RPMI7951 (cell line): ENCODE data around the gene USH2A. TPM values are rescaled to one million over a fixed set of nuclear protein-coding genes. Genes with fewer than 3 reads are reported as not detected.

ENCODE experiments used
- DNase-seq: peaks from one replicate; pipeline ENCODE4 v3.0.0-alpha.2; 2012; ENCODE audit warnings: low read depth
- total RNA-seq: library from RNA; depleted of rRNA; stranded (reverse); fragments of >200 nt; shearing (Covaris generic); gene quantifications from 2 replicates; pipeline ENCODE4 v1.2.3, GENCODE V29; 2014

Gene USH2A
- total RNA-seq, 1 experiment from 2014 or later, result under 0.01 TPM

DNA sequence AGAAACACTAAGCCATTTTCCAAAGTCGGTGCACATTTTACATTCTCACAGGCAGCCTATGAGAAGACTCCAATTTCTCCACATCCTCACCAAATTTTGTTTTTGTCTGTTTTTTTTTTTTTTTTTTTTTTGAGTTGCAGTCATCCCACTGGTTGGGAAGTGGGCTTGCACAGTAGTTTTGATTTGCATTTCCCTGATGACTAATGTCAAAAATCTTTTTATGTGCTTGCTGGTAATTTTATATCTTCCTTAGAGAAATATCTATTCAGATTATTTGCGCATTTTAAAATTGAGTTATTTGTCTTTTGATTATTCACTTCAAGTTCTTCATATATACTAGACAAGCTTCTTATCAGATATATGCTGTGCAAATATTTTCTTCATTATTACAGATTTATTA, 141.5 kb downstream of the USH2A start:
- no peak for DNase-seq

DNA sequence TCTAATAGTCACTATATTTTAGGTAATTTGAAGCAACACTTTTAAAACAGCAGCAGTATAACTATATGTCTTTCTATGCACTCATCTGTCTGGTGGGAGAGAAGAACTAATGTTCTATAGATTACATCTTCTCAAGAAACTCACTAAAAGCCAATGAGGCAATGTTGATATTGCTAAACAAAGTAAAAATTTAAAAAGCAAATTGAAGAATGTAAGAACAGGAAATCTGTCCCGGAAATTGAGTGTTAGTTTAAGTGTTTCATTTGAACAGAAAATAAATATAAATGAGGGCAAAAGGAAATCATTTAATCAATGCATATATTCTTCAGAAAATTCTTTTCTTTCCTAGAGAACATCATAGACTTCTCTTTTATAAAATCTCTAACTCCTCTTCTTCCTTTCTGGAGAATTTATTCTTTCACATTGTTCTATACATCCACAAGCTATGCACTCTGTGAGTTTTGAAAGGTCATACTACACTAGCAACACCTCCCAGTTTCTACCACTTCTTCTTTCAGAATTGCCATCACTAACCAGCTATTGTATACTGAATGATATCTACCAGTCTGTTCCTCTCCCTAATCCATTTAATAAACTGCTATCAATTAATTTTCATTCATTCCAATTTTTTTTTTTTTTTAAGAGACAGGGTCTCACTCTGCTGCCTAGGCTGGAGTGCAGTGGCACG, 153.0 kb downstream of the USH2A start:
- no peak for DNase-seq

DNA sequence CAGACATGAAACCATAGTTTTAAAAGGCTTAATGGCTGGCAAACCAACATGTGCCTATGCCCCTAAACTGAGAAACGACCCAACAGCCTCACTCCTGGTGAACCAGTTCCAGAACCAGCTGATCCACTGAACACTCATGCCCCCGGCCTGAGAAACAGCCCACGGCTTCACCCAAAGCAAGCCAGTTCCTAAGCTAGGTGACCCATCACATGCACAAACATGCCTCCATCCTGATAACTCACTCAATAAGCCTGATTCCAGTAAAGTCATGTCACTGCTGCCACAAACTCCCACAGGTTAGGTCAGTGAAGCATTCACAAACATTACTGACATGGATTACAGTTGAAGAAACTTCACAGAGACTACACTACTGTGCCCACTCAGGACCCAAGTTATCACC, 161.6 kb downstream of the USH2A start:
- no peak for DNase-seq

DNA sequence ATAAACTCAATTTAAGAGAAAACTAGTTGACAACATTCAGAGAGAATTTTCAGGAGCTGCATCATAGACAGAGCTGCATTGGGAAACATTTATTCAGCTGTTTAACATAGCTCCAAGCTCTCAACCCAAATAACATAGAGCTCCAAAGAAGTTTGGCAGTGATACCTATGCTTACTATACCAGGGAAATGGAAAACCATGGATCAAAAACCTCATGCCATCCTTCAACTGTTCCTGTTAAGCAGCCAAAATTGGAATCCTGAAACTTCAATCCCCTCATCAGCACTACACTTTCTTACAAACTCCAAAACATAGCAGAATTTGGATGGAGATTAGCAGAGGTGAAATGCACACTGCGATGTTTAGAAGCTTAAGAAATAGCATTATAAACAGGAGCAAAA, 164.4 kb downstream of the USH2A start:
- no peak for DNase-seq

DNA sequence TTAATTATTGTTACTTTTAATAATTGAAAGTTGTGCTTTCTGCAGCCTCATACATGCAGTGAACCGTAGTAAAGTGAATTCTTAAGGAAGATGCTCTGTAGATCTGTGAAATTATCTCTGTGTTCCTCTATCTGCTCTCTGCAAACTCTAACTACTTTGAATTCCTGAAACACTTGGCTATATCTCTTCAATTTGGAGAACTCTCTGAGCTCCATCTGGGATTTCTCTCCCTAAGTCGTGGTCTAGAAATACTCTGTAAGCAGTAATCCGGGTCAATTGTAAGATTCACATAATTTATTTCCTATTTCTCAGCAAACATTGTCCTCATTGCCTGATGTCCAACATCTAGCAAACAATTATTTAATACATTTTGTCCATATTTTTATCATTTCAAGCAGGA, 164.9 kb downstream of the USH2A start:
- no peak for DNase-seq

DNA sequence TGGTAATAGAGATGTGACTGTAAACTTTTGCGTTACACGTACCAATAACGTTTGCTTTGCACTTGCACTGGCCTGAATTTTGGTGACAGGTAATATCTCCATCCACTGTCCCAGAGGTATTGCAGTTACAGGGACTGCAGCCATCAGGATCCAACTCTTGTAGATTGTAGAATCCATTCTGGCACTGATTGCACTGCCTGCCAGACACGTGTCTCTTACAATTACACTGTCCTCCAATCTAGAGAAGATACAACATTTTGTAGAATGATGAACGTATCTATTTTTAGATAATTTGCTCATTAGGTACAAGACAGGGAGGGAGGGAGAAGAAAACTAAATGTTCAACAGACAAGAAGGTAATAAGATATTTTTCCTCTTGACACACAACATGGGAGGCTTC, 172.4 kb downstream of the USH2A start:
- no peak for DNase-seq

DNA sequence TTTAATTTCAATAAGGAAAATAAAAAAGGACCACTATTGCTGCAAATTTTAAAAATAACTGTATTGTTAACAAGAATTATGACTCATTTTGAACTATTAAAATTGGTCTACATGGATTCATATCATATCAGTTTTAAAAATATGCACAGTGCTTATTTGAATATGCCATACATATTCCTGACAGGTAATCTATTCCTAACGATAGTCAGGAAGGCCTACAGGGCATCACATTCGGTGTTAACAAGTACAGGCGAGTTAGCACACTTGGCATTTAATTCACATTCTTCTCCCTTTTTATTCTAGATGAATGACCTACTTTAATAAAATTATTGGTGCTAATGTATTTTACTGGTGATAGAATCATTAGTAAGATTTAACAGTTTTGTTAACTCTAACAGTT, 174.6 kb downstream of the USH2A start:
- DNase-seq, result no peak

DNA sequence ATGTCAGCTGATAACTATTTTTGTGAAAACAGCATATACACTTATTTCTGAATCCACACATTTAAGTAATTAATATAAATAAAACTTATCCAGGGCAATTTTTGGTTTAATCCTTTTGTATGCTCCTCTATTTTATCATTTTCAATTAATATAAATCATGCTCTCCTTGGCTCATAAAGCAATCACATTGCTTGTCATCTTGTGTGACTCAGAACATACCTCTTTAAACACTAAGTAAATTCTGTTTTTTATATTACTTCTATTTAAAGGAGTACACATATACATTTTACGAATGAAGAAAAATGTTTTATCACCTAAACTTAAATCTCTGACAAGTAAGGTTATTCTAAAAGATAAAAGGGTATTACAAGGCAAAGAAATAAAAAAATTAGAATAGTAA, 175.3 kb downstream of the USH2A start:
- DNase-seq, result no peak

DNA sequence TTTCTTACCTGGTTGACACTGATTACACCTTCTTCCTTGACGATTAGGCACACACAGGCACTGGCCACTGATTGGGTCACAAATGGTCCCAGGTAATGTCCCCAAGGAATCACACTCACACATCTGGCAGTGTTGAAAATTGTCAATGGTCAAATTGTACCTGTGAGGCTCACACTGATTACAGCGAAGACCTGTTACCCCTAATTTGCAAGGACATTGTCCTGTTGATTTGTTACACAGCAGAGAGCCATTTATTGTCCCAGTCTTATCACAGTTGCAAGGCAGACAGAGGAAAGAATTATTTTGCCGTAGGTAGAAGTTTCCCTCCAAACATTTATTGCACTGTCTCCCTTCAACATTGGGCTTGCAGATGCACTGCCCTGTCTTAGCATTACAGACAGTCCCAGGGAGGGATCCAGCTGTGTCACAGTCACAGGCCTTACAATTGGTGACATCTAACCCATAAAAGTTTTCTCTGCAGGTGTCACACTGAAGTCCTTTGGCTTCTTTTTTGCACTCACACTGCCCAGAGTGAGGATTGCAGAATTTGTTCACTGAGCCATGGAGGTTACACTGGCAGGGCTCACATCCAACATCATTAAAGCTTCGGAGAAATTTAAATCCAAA, 176.6 kb downstream of the USH2A start:
- DNase-seq, result no peak

DNA sequence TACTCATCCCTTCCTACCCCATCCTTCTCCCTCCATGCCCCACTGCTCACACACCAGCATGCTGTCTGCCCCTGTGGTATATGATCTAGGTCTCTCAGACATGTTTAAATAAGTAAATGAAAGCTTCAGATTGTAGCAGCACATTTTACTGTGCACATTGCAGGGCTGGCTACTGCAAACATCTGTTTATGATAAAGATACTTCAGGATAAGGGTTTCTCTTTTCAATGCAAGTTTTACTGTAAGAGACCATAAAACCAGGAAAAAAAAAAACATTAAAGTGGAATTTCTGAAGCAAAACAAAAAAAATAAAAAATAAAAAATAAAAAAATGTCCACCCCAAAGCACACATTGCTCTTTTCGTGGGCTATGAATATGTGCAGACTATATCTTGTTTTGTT, 184.4 kb downstream of the USH2A start:
- DNase-seq, result no peak

DNA sequence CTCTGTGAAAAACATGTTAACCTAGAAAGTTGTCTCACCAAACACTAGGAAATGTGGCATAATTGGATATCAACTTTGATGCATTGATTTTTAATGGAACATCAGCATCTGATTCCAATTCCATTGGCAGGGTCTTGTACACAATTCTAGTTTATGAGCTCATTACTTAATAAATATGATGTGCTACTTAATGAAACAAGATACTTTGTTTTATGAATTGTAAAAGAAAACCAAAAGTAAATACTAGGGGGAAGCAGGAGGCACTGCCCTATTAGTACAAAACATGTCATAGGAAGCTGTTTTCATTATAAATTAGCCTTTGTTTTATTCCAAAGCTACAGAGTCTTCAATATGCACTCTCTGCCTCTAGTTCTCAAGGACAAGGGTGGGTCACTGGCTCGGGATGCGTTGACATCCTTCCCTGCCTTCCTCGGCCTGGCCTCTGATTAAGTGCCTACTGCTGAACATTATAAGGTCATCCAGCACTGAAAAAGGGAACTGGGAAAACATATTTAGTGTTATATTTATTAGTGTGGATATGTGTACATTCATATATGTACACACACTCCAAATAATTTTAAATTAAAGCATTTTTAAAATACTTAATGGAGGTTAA, 185.2 kb downstream of the USH2A start:
- no peak for DNase-seq

DNA sequence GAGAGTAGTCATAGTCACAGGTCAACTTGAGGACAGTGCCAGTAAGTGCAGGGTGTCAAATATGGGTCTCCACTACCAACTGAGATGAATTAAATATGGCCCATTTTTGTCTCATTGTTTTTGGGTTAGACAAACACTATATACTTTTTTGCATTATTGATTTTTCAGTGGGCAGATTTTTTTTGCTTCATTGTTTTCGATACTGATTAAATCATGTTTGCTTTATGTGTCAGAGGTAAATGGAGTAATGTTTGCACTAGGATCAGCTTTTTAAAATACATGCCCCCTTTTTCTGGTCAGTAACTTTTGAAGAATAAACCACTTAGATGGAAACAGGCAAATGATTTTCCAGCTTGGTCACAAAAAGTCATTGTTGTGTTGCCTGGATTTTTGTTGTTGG, 199.0 kb downstream of the USH2A start:
- no peak for DNase-seq

DNA sequence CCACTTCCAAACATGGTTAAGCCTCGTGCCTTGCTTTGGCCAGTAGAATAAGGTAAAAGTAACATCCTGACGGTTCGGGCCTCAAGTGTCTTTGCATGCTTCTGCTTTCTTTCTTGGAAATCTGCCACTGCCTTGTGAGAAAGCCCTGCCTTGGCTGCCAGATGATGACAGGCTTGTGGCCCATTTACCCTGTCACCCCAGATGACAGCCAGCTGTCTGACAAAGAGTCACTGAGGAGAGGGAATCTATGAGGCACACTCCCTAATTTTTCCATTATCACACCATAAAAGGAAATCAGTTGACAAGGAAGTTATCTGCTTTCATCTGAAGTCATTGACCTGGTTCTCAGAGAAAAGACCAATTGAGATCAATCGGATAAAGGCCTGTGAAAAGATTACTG, 199.8 kb downstream of the USH2A start:
- no peak for DNase-seq

DNA sequence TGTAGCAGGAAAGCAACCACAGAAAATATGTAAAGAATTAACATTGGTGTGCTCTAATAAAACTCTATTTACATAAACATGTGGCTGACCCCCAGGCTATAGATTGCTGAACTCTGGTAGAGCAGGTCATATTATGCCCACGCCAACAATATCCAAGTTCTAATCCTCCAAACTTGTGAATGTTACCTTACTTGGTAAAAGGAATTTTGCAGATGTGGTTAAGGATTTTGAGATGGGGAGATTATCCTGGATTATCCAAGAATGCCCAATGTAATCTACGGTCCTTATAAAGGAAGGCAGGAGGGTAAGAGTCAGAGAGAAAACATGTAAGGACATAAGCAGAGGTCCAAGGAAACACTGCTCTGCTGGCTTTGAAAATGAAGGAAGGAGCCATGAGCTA, 201.0 kb downstream of the USH2A start:
- DNase-seq, result no peak

DNA sequence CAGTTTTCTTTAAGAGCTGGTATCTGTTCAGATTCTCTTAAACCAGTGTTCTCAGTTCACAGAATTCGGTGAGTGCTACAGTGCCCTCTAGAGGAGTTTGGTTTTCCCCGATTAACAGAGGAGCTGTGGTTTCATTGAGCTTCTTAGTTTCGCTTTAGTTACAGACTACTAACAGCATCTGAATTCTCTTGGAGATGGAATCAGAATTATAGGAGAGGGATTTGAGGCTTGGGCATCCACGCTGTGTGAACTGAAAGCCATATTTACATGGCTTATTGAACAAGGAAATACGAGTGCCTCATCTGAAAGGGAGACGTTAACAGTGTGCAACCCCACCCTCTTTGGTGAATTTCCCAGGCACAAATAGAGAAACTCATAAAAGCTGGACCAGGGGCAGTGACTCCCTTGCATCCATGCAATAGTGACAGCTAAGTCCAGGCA, 202.0 kb downstream of the USH2A start:
- peak; percentile 62 for DNase-seq

DNA sequence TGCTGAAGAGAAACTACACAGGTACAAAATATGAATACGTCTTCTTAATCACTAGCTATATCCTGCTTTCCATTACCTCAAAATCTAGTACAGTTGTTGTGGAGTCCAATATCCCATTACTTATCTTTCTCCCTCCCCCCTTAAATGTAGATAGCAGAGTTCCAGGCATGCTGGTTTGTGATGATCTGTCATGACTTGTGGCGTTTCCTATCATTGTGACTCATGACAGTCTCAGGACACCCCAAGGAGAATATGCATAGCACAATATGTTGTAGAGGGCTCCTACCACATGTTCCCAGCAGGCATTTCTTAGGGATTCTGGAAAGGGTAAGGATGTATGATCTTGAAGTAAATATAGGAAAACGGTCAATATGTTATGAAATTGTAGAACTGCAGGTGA, 206.9 kb downstream of the USH2A start:
- DNase-seq, result no peak

DNA sequence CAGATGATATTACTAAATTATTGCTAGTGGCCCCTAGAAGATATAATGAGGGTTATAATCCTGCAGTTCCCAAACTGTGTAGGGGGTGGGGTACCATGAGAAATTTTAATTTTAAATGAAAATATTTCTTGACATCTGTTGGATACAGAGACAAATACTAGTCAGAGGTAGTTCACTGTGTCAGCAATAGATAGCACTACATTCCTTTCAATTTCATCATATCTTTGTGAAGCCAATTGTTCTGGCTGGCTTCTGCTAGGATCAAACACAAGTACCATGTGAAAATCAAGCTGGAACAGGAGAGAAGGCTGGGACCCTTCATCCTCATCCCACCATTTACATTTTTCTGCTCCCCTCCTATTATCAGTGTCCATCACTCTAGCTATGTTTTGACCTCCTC, 208.1 kb downstream of the USH2A start:
- DNase-seq, result no peak

DNA sequence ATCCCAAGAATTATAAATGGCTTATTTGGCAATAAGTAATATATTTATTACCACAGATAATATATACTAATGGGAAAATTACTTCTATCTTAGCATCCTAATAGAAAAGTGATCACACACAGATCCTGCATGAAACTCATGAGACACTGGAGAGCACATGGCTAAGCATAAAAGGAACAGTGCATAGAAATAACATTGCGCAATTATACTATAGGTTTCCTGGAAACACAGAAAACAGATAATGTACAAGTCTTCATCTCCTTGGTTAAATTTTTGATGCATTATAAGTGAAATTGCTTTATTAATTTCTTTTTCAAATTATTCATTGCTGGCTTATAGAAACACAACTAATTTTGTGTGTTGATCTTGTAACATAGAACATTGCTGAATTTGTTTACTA, 210.4 kb downstream of the USH2A start:
- DNase-seq, result no peak

DNA sequence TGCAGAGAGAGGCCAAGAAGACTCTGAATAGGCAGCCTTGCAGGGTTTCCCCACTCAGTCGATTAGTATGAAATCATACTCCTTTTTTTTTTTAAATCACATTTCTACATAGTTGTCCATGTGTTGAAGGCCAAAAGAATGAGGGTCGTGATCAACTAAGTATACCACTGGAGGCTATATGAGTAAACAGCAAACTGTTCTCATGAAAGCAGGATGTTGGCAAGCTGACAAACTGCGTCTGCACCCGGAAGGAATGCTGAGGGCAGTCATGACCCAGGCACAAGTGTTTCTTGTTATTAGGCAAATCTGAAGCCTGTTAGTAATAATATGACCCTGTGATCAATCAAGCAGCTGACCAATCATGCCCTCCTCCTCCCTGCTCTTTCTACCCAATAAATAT, 213.2 kb downstream of the USH2A start:
- DNase-seq, result no peak

DNA sequence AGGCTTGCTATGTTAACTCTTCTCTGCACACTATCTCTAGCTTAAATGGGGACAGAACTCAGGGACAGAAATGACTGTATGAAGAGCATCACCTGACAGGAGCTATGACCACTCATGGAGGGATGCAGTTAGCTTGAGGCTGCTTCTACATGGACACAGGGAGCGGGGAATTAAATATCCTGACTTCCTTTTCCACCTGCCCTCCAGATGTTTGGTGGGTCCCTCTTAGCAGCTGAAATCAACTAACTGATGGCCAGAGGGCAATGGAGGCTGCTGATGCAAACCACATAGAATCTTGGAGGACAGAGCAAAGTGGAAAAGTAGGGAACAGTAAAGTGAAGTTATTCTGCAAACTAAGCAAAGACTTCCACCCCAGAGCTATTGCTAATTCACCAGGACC, 214.1 kb downstream of the USH2A start:
- no peak for DNase-seq

DNA sequence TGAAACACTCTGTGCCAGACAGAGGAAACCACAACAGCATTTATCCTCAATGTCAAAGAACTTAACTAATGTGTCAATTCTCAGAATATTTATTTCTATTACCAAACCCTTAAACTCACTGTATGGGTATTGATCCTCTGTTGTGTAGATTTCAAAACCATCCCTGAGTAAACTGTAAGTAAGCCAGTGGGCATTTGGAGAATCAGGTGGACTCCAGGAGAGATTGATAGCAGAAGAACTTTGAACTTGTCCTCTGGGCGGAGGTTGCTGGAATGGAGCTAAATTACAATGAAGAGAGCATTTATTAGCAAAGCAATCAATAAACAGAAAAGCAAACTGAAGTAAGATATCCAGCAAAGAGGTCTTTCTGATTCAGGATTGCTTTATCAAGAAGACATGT, 216.1 kb downstream of the USH2A start:
- DNase-seq, result no peak

DNA sequence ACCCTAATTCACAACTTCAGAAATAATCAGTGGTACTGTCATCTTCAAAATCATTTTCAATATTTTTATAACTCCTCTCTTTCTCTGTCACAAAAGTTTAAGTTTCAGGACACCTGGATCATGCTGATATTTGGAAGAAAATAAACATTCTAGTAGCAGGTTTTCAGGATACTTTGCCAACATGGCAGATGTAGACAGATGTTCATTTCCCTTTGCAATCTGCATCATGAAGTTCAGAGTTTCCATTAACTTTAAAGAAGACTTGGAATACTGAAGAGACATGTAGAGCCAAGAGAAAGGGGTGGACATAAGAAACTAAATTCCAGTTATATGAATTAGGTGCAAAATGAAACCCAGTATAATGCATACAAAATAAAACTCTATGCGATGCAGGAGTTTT, 218.1 kb downstream of the USH2A start:
- DNase-seq, result no peak

DNA sequence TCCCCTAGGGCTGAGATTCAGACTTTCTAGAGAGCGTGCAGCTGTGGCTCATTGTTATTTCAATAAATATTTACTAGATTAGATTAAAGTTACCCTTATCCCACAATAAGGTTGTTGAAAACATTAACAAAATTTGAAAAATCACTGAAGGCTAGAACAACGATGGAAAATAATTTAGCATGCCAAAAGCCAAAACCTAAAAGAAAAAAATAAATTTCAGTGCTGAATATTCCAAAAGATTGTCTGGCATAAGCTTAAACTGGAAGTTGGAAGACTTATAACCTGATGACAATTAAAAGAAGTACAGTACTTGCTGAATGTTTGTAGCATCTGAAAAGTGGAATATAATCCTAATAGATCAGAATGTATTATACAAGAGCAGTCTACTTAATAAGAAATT, 221.3 kb downstream of the USH2A start:
- no peak for DNase-seq

DNA sequence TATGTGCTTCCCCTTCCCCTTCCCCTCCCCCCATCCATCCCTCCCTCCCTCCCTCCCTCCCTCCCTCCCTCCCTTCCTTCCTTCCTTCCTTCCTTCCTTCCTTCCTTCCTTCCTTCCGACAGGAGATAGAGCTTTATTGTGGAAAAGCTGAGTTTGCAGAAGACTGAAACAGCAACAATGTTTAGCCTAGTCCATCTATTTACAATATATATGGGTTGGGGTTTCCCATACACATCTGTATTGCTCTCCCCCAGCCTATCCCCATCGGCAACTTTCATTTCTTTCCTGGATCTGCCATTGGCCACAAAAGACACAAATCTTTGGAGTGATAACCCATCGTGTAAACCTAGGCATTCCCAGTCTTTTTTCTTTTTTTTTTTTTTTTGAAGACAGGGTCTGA, 222.3 kb downstream of the USH2A start:
- DNase-seq, result no peak
